ENCODE data around the gene PIK3C2G.

- TF ChIP-seq, protein P1, sequence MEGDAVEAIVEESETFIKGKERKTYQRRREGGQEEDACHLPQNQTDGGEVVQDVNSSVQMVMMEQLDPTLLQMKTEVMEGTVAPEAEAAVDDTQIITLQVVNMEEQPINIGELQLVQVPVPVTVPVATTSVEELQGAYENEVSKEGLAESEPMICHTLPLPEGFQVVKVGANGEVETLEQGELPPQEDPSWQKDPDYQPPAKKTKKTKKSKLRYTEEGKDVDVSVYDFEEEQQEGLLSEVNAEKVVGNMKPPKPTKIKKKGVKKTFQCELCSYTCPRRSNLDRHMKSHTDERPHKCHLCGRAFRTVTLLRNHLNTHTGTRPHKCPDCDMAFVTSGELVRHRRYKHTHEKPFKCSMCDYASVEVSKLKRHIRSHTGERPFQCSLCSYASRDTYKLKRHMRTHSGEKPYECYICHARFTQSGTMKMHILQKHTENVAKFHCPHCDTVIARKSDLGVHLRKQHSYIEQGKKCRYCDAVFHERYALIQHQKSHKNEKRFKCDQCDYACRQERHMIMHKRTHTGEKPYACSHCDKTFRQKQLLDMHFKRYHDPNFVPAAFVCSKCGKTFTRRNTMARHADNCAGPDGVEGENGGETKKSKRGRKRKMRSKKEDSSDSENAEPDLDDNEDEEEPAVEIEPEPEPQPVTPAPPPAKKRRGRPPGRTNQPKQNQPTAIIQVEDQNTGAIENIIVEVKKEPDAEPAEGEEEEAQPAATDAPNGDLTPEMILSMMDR (IDR thresholded peaks at IDR 0.05): no peak
- TF ChIP-seq ZFX (IDR thresholded peaks at IDR 0.05; ENCODE audit: borderline replicate concordance): no peak
These were observed 222.5 kb downstream of the PIK3C2G start for GRCh38 chr12:18483698-18484325.
